Measurements from ENCODE around the gene NOCT.
"Not testable (repeated sequence)": the region's sequence is repeated elsewhere in the genome, so short reads cannot be mapped to it uniquely, and the experiment has no call there.

Gene NOCT

GRCh38 chr4:139015269-139015947 is at the start of gene NOCT:
Gene NOCT, plus strand, starts transcription at chr4:139015781. Its CDS starts 201 bp downstream, at chr4:139015982.
- peak; percentile 79 for DNase-seq (ENCODE audit: low read depth)

GRCh38 chr4:138967313-138967712 is 48.3 kb upstream of the NOCT start:
- no peak for DNase-seq (ENCODE audit: low read depth)

GRCh38 chr4:138972956-138973801 is 42.4 kb upstream of the NOCT start:
- no peak for DNase-seq (ENCODE audit: low read depth)

- no peak for DNase-seq (ENCODE audit: low read depth)
Observed at GRCh38 chr4:138975225-138975624, 40.4 kb upstream of the NOCT start.

GRCh38 chr4:138976526-138976925 is 39.1 kb upstream of the NOCT start:
- no peak for DNase-seq (ENCODE audit: low read depth)

- no peak for DNase-seq (ENCODE audit: low read depth)
Observed at GRCh38 chr4:138977524-138977923, 38.1 kb upstream of the NOCT start.

- no peak for DNase-seq (ENCODE audit: low read depth)
Observed at GRCh38 chr4:138978028-138978585, 37.5 kb upstream of the NOCT start.

- DNase-seq (ENCODE audit: low read depth), result no peak
Observed at GRCh38 chr4:138978600-138978999, 37.0 kb upstream of the NOCT start.

GRCh38 chr4:138979742-138980141 is 35.8 kb upstream of the NOCT start:
- no peak for DNase-seq (ENCODE audit: low read depth)

- no peak for DNase-seq (ENCODE audit: low read depth)
Observed at GRCh38 chr4:138981930-138982390, 33.6 kb upstream of the NOCT start.

GRCh38 chr4:138982754-138983153 is 32.8 kb upstream of the NOCT start:
- no peak for DNase-seq (ENCODE audit: low read depth)

GRCh38 chr4:138983690-138984089 is 31.9 kb upstream of the NOCT start:
- DNase-seq (ENCODE audit: low read depth), result no peak

GRCh38 chr4:138984647-138985046 is 30.9 kb upstream of the NOCT start:
- DNase-seq (ENCODE audit: low read depth), result no peak

GRCh38 chr4:138992676-138993075 is 22.9 kb upstream of the NOCT start:
- no peak for DNase-seq (ENCODE audit: low read depth)

GRCh38 chr4:138996090-138996489 is 19.5 kb upstream of the NOCT start:
- DNase-seq (ENCODE audit: low read depth), result no peak

- DNase-seq (ENCODE audit: low read depth), result no peak
Observed at GRCh38 chr4:138999666-139000065, 15.9 kb upstream of the NOCT start.

GRCh38 chr4:139000134-139000533 is 15.4 kb upstream of the NOCT start:
- DNase-seq (ENCODE audit: low read depth), result not testable (repeated sequence)

GRCh38 chr4:139001430-139001829 is 14.2 kb upstream of the NOCT start:
- DNase-seq (ENCODE audit: low read depth), result not testable (repeated sequence)

GRCh38 chr4:139003668-139004067 is 11.9 kb upstream of the NOCT start:
- DNase-seq (ENCODE audit: low read depth), result not testable (repeated sequence)

GRCh38 chr4:139005774-139006173 is 9.8 kb upstream of the NOCT start:
- DNase-seq (ENCODE audit: low read depth), result no peak

GRCh38 chr4:139007640-139008039 is 7.9 kb upstream of the NOCT start:
- no peak for DNase-seq (ENCODE audit: low read depth)

- DNase-seq (ENCODE audit: low read depth), result not testable (repeated sequence)
Observed at GRCh38 chr4:139008278-139008677, 7.3 kb upstream of the NOCT start.

- DNase-seq (ENCODE audit: low read depth), result no peak
Observed at GRCh38 chr4:139009702-139010101, 5.9 kb upstream of the NOCT start.

Data from stimulated activated CD8-positive, alpha-beta memory T cell treated with anti-CD3 and anti-CD28 coated beads, Interleukin-15, amount 100 ng/mL, for 1 hour (primary cell).